SK-N-SH (cell line): ENCODE data around the gene TJP2. TPM values are rescaled to one million over a fixed set of nuclear protein-coding genes. Genes with fewer than 3 reads are reported as not detected.

Source experiments
- CTCF ChIA-PET: fragments of 300-600, 350-600 bp; formaldehyde crosslinking; extraction: SDS; loops from one replicate; lab custom pipeline; 2021; lab: Yijun Ruan, JAX
- POLR2A ChIA-PET: fragments of 350-600 bp; sonication (Branson Sonifier 250); formaldehyde crosslinking; extraction: SDS; loops from one replicate; lab custom pipeline; 2020; ENCODE audit warnings: antibody characterized with exemption, inconsistent platforms; lab: Yijun Ruan, JAX
- DNase-seq: peaks from one replicate; pipeline ENCODE4 v3.0.0; 2012
- H2AFZ ChIP-seq: fragments of 200-600 bp; sonication (generic); 2 replicates; pipeline ENCODE4 v1.8.1; 2016; ENCODE audit warnings: antibody characterized with exemption, mild to moderate bottlenecking, low read depth
- H3F3A ChIP-seq: fragments of 200-600 bp; sonication (generic); replicated peaks from 2 replicates; pipeline ENCODE3; 2016; ENCODE audit warnings: antibody characterized with exemption, mild to moderate bottlenecking; ENCODE audit not compliant: insufficient read depth
- H3K27ac ChIP-seq, 2 experiments: fragments of 200-500 bp in 1 of 2; fragments of 200-600 bp in 1 of 2; sonication (Bioruptor generic) in 1 of 2; sonication (generic), shearing (Covaris generic) in 1 of 2; 2 replicates each; pipeline versions ENCODE4 v1.5.1 to v1.6.1; 2014 to 2016; ENCODE audit warnings: low read depth in 2 of 2, inconsistent platforms in 1 of 2, low read length in 1 of 2, mild to moderate bottlenecking in 1 of 2, mixed read lengths in 1 of 2
- H3K27me3 ChIP-seq: fragments of 200-600 bp; sonication (generic), shearing (Covaris generic); 2 replicates; pipeline ENCODE4 v1.6.1; 2016; ENCODE audit warnings: mixed run types; ENCODE audit not compliant: insufficient read depth
- H3K36me3 ChIP-seq, 2 experiments: fragments of 200-500 bp in 1 of 2; fragments of 200-600 bp in 1 of 2; sonication (Bioruptor generic) in 1 of 2; sonication (generic) in 1 of 2; replicated peaks in 1 of 2; 2 replicates each; pipeline versions ENCODE3 to v1.5.1; 2014 to 2016; ENCODE audit warnings: low read length in 1 of 2, mild to moderate bottlenecking in 1 of 2; ENCODE audit not compliant: insufficient read depth in 2 of 2, control insufficient read depth in 1 of 2
- H3K4me1 ChIP-seq, 2 experiments: fragments of 200-500 bp in 1 of 2; fragments of 200-600 bp in 1 of 2; sonication (Bioruptor generic) in 1 of 2; sonication (generic), shearing (Covaris generic) in 1 of 2; 2 replicates each; pipeline versions ENCODE4 v1.5.1 to v1.6.1; 2014 to 2016; ENCODE audit warnings: low read depth in 1 of 2, low read length in 1 of 2, mixed run types in 1 of 2; ENCODE audit not compliant: insufficient read depth in 2 of 2, control insufficient read depth in 1 of 2
- H3K4me2 ChIP-seq: fragments of 200-600 bp; sonication (generic), shearing (Covaris generic); 2 replicates; pipeline ENCODE4 v1.6.1; 2017; ENCODE audit warnings: mixed run types
- H3K4me3 ChIP-seq, 2 experiments: fragments of 200-500 bp in 1 of 2; fragments of 200-600 bp in 1 of 2; sonication (Bioruptor generic) in 1 of 2; sonication (generic), shearing (Covaris generic) in 1 of 2; 2 replicates each; pipeline versions ENCODE4 v1.5.1 to v1.8.1; 2014 to 2016; ENCODE audit warnings: low read depth in 2 of 2, inconsistent platforms in 1 of 2, low read length in 1 of 2, mild to moderate bottlenecking in 1 of 2, mixed read lengths in 1 of 2, moderate library complexity in 1 of 2
- H3K79me2 ChIP-seq: fragments of 200-600 bp; sonication (generic); 2 replicates; pipeline ENCODE4 v1.8.1; 2017; ENCODE audit warnings: mild to moderate bottlenecking; ENCODE audit not compliant: insufficient read depth
- H3K9ac ChIP-seq: fragments of 200-600 bp; sonication (generic); 2 replicates; pipeline ENCODE4 v1.6.1; 2017; ENCODE audit warnings: mixed run types
- H3K9me2 ChIP-seq: fragments of 200-600 bp; sonication (generic); 2 replicates; pipeline ENCODE4 v1.6.1; 2017; ENCODE audit warnings: mixed run types
- H3K9me3 ChIP-seq: fragments of 200-600 bp; sonication (generic); 2 replicates; pipeline ENCODE4 v1.6.1; 2017; ENCODE audit warnings: mixed run types, mild to moderate bottlenecking, moderate library complexity
- H4K20me1 ChIP-seq: fragments of 200-600 bp; sonication (generic); 2 replicates; pipeline ENCODE4 v1.6.1; 2017; ENCODE audit warnings: mild to moderate bottlenecking, mixed run types; ENCODE audit not compliant: insufficient read depth
- CHD2 ChIP-seq: fragments of 150-350 bp; IDR thresholded peaks from 2 replicates; pipeline ENCODE4 v1.6.1; 2018; ENCODE audit warnings: low read length; ENCODE audit not compliant: partially characterized antibody
- ELF1 ChIP-seq: IDR thresholded peaks from 2 replicates; pipeline ENCODE4 v1.4.0; 2012
- EZH2phosphoT487 ChIP-seq: fragments of 200-600 bp; sonication (generic); IDR thresholded peaks from 2 replicates; pipeline ENCODE4 v1.6.1; 2017; ENCODE audit warnings: low read depth, mixed run types, mild to moderate bottlenecking, antibody characterized with exemption, moderate library complexity, borderline replicate concordance
- FOXJ3 ChIP-seq: sonication (generic); formaldehyde crosslinking; IDR thresholded peaks from 2 replicates; pipeline ENCODE4 v1.5.1; 2020; ENCODE audit warnings: mild to moderate bottlenecking, missing genetic modification reagents
- FOXM1 ChIP-seq: IDR thresholded peaks from 2 replicates; pipeline ENCODE4 v1.4.0; 2012; ENCODE audit warnings: low read depth, mild to moderate bottlenecking
- GABPA ChIP-seq: IDR thresholded peaks from 2 replicates; pipeline ENCODE4 v1.4.0; 2012; ENCODE audit warnings: low read depth, mild to moderate bottlenecking
- JUND ChIP-seq: IDR thresholded peaks from 2 replicates; pipeline ENCODE4 v1.4.0; 2012
- MAX ChIP-seq: IDR thresholded peaks from 2 replicates; pipeline ENCODE4 v1.4.0; 2012; ENCODE audit warnings: low read depth
- MEF2A ChIP-seq: IDR thresholded peaks from 2 replicates; pipeline ENCODE4 v1.4.0; 2012; ENCODE audit warnings: low read depth, borderline replicate concordance
- MXI1 ChIP-seq: IDR thresholded peaks from 2 replicates; pipeline ENCODE4 v1.6.1; 2012; ENCODE audit warnings: mild to moderate bottlenecking, low read depth, low read length, improper control_type of control experiment
- NFIC ChIP-seq: IDR thresholded peaks from 2 replicates; pipeline ENCODE4 v1.4.0; 2012; ENCODE audit warnings: borderline replicate concordance
- NRF1 ChIP-seq: IDR thresholded peaks from 2 replicates; pipeline ENCODE4 v1.6.1; 2012; ENCODE audit warnings: low read depth, mild to moderate bottlenecking, low read length
- PBX3 ChIP-seq: IDR thresholded peaks from 2 replicates; pipeline ENCODE4; 2012
- POLR2AphosphoS5 ChIP-seq: IDR thresholded peaks from 2 replicates; pipeline ENCODE4 v1.6.1; 2012; ENCODE audit warnings: low read depth, low read length
- RCOR1 ChIP-seq: fragments of 150-350 bp; IDR thresholded peaks from 2 replicates; pipeline ENCODE4 v1.6.1; 2017; ENCODE audit warnings: antibody characterized with exemption, low read length
- REST ChIP-seq: IDR thresholded peaks from 2 replicates; pipeline ENCODE4 v1.6.1; 2012; ENCODE audit warnings: mild to moderate bottlenecking, low read depth, low read length, moderate library complexity
- RFX5 ChIP-seq: IDR thresholded peaks from 2 replicates; pipeline ENCODE4 v1.6.1; 2012; ENCODE audit warnings: mild to moderate bottlenecking, improper control_type of control experiment, low read length
- RXRA ChIP-seq: IDR thresholded peaks from 2 replicates; pipeline ENCODE4 v1.4.0; 2012; ENCODE audit warnings: low read depth, mild to moderate bottlenecking, borderline replicate concordance
- SIN3A ChIP-seq: IDR thresholded peaks from 2 replicates; pipeline ENCODE4 v1.6.1; 2012; ENCODE audit warnings: low read depth, mild to moderate bottlenecking, low read length, moderate library complexity, borderline replicate concordance
- SMC3 ChIP-seq: IDR thresholded peaks from 2 replicates; pipeline ENCODE4 v1.6.1; 2012; ENCODE audit warnings: low read depth, low read length, improper control_type of control experiment
- TCF12 ChIP-seq: IDR thresholded peaks from 2 replicates; pipeline ENCODE4 v1.4.0; 2012
- TEAD4 ChIP-seq: IDR thresholded peaks from 2 replicates; pipeline ENCODE4 v1.4.0; 2012; ENCODE audit warnings: mild to moderate bottlenecking, borderline replicate concordance; ENCODE audit not compliant: insufficient read depth
- USF2 ChIP-seq: fragments of 150-350 bp; IDR thresholded peaks from 2 replicates; pipeline ENCODE4 v1.6.1; 2017; ENCODE audit warnings: antibody characterized with exemption, low read length, low read depth, borderline replicate concordance
- YY1 ChIP-seq: IDR thresholded peaks from 2 replicates; pipeline ENCODE4 v1.4.0; 2012; ENCODE audit warnings: low read depth, mild to moderate bottlenecking
- ZBTB33 ChIP-seq: IDR thresholded peaks from 2 replicates; pipeline ENCODE4 v1.4.0; 2012; ENCODE audit warnings: low read depth, borderline replicate concordance
- WGBS: methylation state at CpG from one replicate; pipeline ENCODE4 v1.1.6; 2017; ENCODE audit warnings: low lambda C conversion rate; 5-methylcytosine and 5-hydroxymethylcytosine counted together
- polyA plus RNA-seq, 3 experiments: library from polyadenylated mRNA; depleted of rRNA; stranded (reverse); fragments of >200 nt; gene quantifications; 2 replicates each; pipeline ENCODE4 v1.2.3, GENCODE V29; 2012

Gene TJP2
- polyA plus RNA-seq, 1 of the 3 experiments (the other 2 are of a cell fraction): 17.7 TPM

- TF ChIP-seq JUND (peak; percentile 98), SMC3 (no peak), SIN3A (peak; percentile 72; the same call in 1 of the 2 replicates), TEAD4 (peak; percentile 70), YY1 (no peak), TCF12 (peak; percentile 95), MEF2A (0 out of 2 replicates have a peak, but pooled peaks have one; percentile 41), RFX5 (peak; percentile 53; the same call in 1 of the 2 replicates), POLR2AphosphoS5 (peak; percentile 68; the same call in 1 of the 2 replicates), PBX3 (peak; percentile 83), NFIC (peak; percentile 42; the same call in 1 of the 2 replicates), ELF1 (peak; percentile 33; the same call in 1 of the 2 replicates), MXI1 (no peak), RXRA (peak; percentile 83; the same call in 1 of the 2 replicates), RCOR1 (0 out of 2 replicates have a peak, but pooled peaks have one; percentile 32), MAX (peak; percentile 94), FOXJ3 (CRISPR knock-in tag) (no peak), EZH2phosphoT487 (no peak), GABPA (no peak), ZBTB33 (0 out of 2 replicates have a peak, but pooled peaks have one; percentile 37), FOXM1 (peak; percentile 74; the same call in 1 of the 2 replicates)
Measured at GRCh38 chr9:69180670-69181069, 6.6 kb downstream of the TJP2 start (continued).

GRCh38 chr9:69181908-69182353, 7.9 kb downstream of the TJP2 start:
- H3K4me3 ChIP-seq: no peak overlapping the region
- H3K27me3 ChIP-seq: no peaks in the 10 kb centered on the region
- peaks cover 27% of the 10 kb centered on the region for H3F3A ChIP-seq
- no peaks in the 10 kb centered on the region for H3K9me3 ChIP-seq
- WGBS: 41% methylated on average over 4 of the region's 4 CpGs
- DNase-seq: no peak
- peak overlapping the region; percentile 61 for H3K4me2 ChIP-seq
- H3K4me1 ChIP-seq: peaks cover 7 to 42% of the 10 kb centered on the region in 2 experiments
- peaks cover 73% of the 10 kb centered on the region for H3K79me2 ChIP-seq
- H3K9ac ChIP-seq: no peak overlapping the region
- ChIA-PET CTCF (interaction anchor here (1.4 to 7.6 kb wide), 3 partner anchors 10 to 147 kb away, joined by 5 to 77 read pairs (median 17); partner anchors contain the start of gene FXN), POLR2A (no interaction called here)
- peak overlapping the region; percentile 71 to 90; a peak in 3 of 4 replicates for H3K27ac ChIP-seq
- H3K36me3 ChIP-seq: no peaks in the 10 kb centered on the region
- H4K20me1 ChIP-seq: no peaks in the 10 kb centered on the region
- no peaks in the 10 kb centered on the region for H3K9me2 ChIP-seq
- H2AFZ ChIP-seq: peak overlapping the region; percentile 15; the same call in 1 of the 2 replicates
- no peak for TF ChIP-seq REST
- 0 out of 2 replicates have a peak, but pooled peaks have one; percentile 41 for TF ChIP-seq JUND
- TF ChIP-seq CHD2: no peak
- TF ChIP-seq NRF1: no peak
- no peak for TF ChIP-seq EZH2phosphoT487
- peak; percentile 95 for TF ChIP-seq TCF12
- no peak for TF ChIP-seq USF2
- no peak for TF ChIP-seq ELF1
- TF ChIP-seq FOXJ3 (CRISPR knock-in tag): no peak
- no peak for TF ChIP-seq SMC3
- TF ChIP-seq SIN3A: 0 out of 2 replicates have a peak, but pooled peaks have one; percentile 30
